Activated naive CD8-positive, alpha-beta T cell (primary cell): ENCODE data around the gene OR52K2.
"Not testable (repeated sequence)": the region's sequence is repeated elsewhere in the genome, so short reads cannot be mapped to it uniquely, and the experiment has no call there.

Experiments used
- H3K27ac Mint-ChIP-seq: one replicate; pipeline ENCODE4 v1.8.0; 2021; ENCODE audit warnings: mixed read lengths
- H3K27me3 Mint-ChIP-seq: one replicate; pipeline ENCODE4 v1.8.0; 2021; ENCODE audit warnings: mixed read lengths
- H3K36me3 Mint-ChIP-seq: one replicate; pipeline ENCODE4 v1.8.0; 2021; ENCODE audit warnings: mixed read lengths
- H3K4me1 Mint-ChIP-seq: one replicate; pipeline ENCODE4 v1.8.0; 2021; ENCODE audit warnings: low read depth, mixed read lengths
- H3K4me3 Mint-ChIP-seq: one replicate; pipeline ENCODE4 v1.8.0; 2021; ENCODE audit warnings: mild to moderate bottlenecking, mixed read lengths
- H3K9me3 Mint-ChIP-seq: one replicate; pipeline ENCODE4 v1.8.0; 2021; ENCODE audit warnings: low read depth, mixed read lengths

Gene OR52K2

GRCh38 chr11:4448995-4449394 lies at the start of gene OR52K2:
OR52K2 (plus strand) TSS chr11:4449295; CDS start chr11:4449340, 45 bp downstream.
- H3K27ac Mint-ChIP-seq = no peak within 1 kb of the TSS
- no peaks in the 10 kb centered on the region for H3K4me1 Mint-ChIP-seq
- no peaks in the 10 kb centered on the region for H3K9me3 Mint-ChIP-seq
- H3K36me3 Mint-ChIP-seq = no peaks in the 10 kb centered on the region
- H3K4me3 Mint-ChIP-seq = no peak within 1 kb of the TSS
- H3K27me3 Mint-ChIP-seq = peaks cover 4% of the 10 kb centered on the region

DNA sequence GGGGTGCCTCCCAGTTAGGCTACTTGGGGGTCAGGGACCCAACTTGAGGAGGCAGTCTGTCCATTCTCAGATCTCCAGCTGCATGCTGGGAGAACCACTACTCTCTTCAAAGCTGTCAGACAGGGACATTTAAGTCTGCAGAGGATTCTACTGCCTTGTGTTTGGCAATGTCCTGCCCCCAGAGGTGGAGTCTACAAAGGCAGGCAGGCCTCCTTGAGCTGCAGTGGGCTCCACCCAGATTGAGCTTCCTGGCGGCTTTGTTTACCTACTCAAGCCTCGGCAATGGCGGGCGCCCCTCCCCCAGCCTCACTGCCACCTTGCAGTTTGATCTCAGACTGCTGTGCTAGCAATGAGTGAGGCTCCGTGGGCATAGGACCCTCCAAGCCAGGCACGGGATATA lies 42.9 kb upstream of the OR52K2 start:
- H3K4me3 Mint-ChIP-seq, H3K27ac Mint-ChIP-seq, H3K36me3 Mint-ChIP-seq, H3K27me3 Mint-ChIP-seq, H3K9me3 Mint-ChIP-seq, H3K4me1 Mint-ChIP-seq: not testable (repeated sequence)

GRCh38 chr11:4416306-4416705 lies 32.8 kb upstream of the OR52K2 start:
- H3K27me3 Mint-ChIP-seq = peaks cover under 1% of the 10 kb centered on the region
- no peak overlapping the region for H3K4me3 Mint-ChIP-seq
- no peak overlapping the region for H3K27ac Mint-ChIP-seq
- no peaks in the 10 kb centered on the region for H3K4me1 Mint-ChIP-seq
- no peaks in the 10 kb centered on the region for H3K9me3 Mint-ChIP-seq
- peaks cover 3% of the 10 kb centered on the region for H3K36me3 Mint-ChIP-seq

DNA sequence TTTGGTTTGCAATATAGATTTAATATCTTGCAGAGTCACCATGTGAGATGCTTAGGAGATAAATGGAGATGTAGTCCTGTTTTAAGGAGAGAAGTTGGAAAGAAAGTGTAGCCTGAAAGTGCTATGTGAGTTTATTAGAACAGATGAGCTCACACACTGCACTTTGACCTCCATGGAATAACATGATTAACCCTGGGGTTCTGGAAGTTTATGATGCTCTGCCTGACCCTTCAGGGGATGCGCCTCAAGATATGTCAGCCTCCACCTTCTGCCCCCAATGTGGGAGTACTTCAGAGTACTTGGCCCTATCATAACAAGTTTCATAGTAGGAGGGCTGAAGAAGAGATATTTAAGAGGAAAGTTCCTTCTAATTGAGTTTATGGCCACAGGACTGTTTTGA lies 32.3 kb upstream of the OR52K2 start:
- Mint-ChIP-seq H3K27ac (no peak overlapping the region), H3K4me3 (no peak overlapping the region), H3K36me3 (peaks cover 3% of the 10 kb centered on the region), H3K4me1 (no peaks in the 10 kb centered on the region), H3K9me3 (no peaks in the 10 kb centered on the region), H3K27me3 (peaks cover 1% of the 10 kb centered on the region)

- H3K4me3 Mint-ChIP-seq = no peak overlapping the region
- peaks cover 2% of the 10 kb centered on the region for H3K9me3 Mint-ChIP-seq
- H3K27me3 Mint-ChIP-seq = peaks cover 3% of the 10 kb centered on the region
- no peak overlapping the region for H3K27ac Mint-ChIP-seq
- no peaks in the 10 kb centered on the region for H3K4me1 Mint-ChIP-seq
- H3K36me3 Mint-ChIP-seq = peaks cover 3% of the 10 kb centered on the region
Observed at GRCh38 chr11:4418403-4418802, 30.7 kb upstream of the OR52K2 start.

GRCh38 chr11:4430051-4430450 lies 19.0 kb upstream of the OR52K2 start:
- Mint-ChIP-seq H3K27ac (no peak overlapping the region), H3K36me3 (no peaks in the 10 kb centered on the region), H3K4me3 (no peak overlapping the region), H3K4me1 (no peaks in the 10 kb centered on the region), H3K9me3 (no peaks in the 10 kb centered on the region), H3K27me3 (peaks cover 3% of the 10 kb centered on the region)

DNA sequence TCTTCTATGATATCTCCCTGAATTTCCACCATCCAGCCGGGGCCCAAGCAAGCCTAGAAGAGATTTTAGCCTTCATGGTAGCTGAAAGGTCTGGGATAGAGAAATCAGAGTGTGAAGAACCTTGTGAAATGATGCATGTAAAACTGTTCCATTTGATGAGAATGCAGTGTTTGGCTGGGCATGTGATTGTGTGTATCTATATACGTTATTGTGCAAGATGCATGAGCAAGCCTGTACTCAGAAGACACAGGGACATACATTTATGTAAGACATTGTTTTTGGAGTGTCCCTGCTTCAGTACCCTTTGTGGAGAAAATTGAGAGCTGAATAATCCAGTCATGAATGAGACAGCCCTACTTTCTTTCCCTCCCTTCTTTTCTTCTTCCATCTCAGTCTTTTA lies 15.2 kb upstream of the OR52K2 start:
- peaks cover under 1% of the 10 kb centered on the region for H3K36me3 Mint-ChIP-seq

DNA sequence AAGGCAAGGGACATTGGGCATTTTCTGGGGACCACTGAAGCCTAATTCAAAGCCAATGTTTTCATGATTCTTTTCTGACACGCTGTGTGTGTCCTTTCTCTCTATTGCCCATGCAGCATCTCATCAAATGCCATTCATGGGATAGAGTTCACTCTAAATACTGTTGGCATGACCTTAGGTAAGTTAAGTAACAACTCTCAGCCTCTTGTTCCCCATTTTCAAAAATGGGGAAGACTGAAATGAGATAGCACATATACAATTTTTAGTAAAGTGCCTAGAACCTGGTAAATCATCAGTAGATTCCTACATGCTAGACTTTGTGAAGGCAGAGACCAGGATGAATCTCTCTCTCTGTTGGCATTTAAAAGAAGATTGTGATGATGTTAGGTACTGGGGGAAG lies 12.7 kb upstream of the OR52K2 start:
- Mint-ChIP-seq H3K9me3 (peaks cover 1% of the 10 kb centered on the region), H3K36me3 (peaks cover 3% of the 10 kb centered on the region), H3K27ac (no peak overlapping the region), H3K4me3 (no peak overlapping the region), H3K4me1 (no peaks in the 10 kb centered on the region), H3K27me3 (peaks cover 11% of the 10 kb centered on the region)

More for the DNA sequence above, 15.2 kb upstream of the OR52K2 start:
- H3K4me3 Mint-ChIP-seq = no peak overlapping the region
- H3K4me1 Mint-ChIP-seq = no peaks in the 10 kb centered on the region
- no peak overlapping the region for H3K27ac Mint-ChIP-seq
- H3K27me3 Mint-ChIP-seq = peaks cover 10% of the 10 kb centered on the region
- no peaks in the 10 kb centered on the region for H3K9me3 Mint-ChIP-seq

- H3K4me1 Mint-ChIP-seq = no peaks in the 10 kb centered on the region
- H3K27ac Mint-ChIP-seq = no peak overlapping the region
- peaks cover 3% of the 10 kb centered on the region for H3K36me3 Mint-ChIP-seq
- H3K4me3 Mint-ChIP-seq = no peak overlapping the region
- H3K9me3 Mint-ChIP-seq = peaks cover 3% of the 10 kb centered on the region
- peaks cover 9% of the 10 kb centered on the region for H3K27me3 Mint-ChIP-seq
Observed at GRCh38 chr11:4441515-4441914, 7.6 kb upstream of the OR52K2 start.

DNA sequence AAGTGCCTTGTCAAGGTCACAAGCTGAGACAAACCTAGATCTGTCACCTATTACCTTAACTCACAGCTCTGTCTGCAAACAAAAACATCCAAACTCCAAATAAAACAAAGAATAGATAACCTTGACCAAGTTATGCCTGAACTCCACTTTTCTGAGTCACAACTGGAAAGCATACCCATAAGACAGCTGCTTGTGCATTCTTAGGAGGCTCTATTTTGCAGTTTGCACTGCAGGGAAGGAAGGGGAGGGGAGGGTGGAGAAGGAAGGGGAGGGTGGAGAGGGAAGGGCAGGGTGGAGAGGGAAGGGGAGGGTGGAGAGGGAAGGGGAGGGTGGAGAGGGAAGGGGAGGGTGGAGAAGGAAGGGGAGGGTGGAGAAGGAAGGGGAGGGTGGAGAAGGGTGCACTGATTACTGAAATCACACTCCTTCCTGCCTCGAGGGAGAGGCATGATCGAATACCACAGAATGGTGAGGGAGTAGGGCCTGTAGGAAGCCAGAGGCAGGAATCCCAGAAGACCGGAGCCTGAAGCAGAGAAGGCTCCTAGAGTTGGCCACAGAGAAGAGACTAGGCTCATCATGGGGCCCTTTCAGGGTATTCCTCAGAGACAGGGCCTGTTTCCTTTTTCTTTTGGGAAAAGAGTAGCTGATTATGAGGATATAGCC lies 5.7 kb upstream of the OR52K2 start:
- peaks cover 3% of the 10 kb centered on the region for H3K36me3 Mint-ChIP-seq
- H3K4me1 Mint-ChIP-seq = no peaks in the 10 kb centered on the region
- no peak overlapping the region for H3K4me3 Mint-ChIP-seq
- no peak overlapping the region for H3K27ac Mint-ChIP-seq
- H3K27me3 Mint-ChIP-seq = peaks cover 7% of the 10 kb centered on the region
- H3K9me3 Mint-ChIP-seq = peaks cover 3% of the 10 kb centered on the region

GRCh38 chr11:4453118-4453517 lies 4.0 kb downstream of the OR52K2 start:
- Mint-ChIP-seq H3K27ac (no peak overlapping the region), H3K4me3 (no peak overlapping the region), H3K4me1 (no peaks in the 10 kb centered on the region), H3K36me3 (peaks cover 2% of the 10 kb centered on the region), H3K9me3 (peaks cover 4% of the 10 kb centered on the region), H3K27me3 (peaks cover 7% of the 10 kb centered on the region)

DNA sequence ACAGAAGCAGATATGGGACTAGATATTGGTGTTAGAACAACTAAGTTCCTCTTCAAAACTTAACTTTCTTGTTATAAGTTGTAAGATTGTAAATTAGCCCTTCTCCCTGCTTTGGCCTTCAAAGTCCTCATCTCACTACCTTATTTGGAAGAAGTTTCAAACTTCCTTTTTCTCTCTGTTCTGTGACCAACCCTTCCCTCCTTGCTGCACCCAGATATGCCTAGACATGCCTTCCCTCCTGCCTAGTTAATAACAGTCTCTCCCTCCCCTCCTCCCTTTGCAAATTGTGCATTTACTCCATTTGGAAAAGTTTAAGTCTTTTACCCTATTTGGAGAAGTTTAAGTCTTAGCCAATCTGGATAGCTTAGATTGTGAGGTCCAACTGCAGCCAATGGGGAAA lies 4.9 kb downstream of the OR52K2 start:
- Mint-ChIP-seq H3K36me3 (peaks cover 2% of the 10 kb centered on the region), H3K27ac (no peak overlapping the region), H3K9me3 (peaks cover 4% of the 10 kb centered on the region), H3K4me1 (no peaks in the 10 kb centered on the region), H3K4me3 (no peak overlapping the region), H3K27me3 (peaks cover 7% of the 10 kb centered on the region)

DNA sequence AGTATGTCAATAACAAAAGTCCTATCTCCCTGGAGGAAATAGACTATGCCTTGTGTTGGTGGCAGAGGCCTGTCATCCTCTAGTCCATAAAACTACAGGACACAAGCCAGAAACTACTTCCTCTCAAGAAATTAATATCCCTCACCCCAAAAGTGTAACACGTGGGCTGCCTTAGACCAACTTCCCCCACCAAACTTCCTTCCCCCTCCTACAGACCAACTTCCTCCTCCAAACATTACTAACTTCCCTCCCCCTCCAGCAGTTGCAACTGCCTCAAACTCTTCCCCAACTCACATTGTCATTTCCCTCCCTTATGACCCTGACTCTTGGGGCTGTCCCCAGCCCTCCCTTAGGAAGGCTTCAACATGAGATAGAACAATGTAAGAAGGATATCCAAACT lies 6.3 kb downstream of the OR52K2 start:
- H3K9me3 Mint-ChIP-seq = peaks cover 4% of the 10 kb centered on the region
- H3K27me3 Mint-ChIP-seq = peaks cover 7% of the 10 kb centered on the region
- peaks cover 2% of the 10 kb centered on the region for H3K36me3 Mint-ChIP-seq
- no peak overlapping the region for H3K27ac Mint-ChIP-seq
- no peak overlapping the region for H3K4me3 Mint-ChIP-seq
- no peaks in the 10 kb centered on the region for H3K4me1 Mint-ChIP-seq

- H3K4me1 Mint-ChIP-seq = no peaks in the 10 kb centered on the region
- H3K4me3 Mint-ChIP-seq = no peak overlapping the region
- peaks cover 6% of the 10 kb centered on the region for H3K9me3 Mint-ChIP-seq
Observed at GRCh38 chr11:4459500-4459899, 10.4 kb downstream of the OR52K2 start.

GRCh38 chr11:4460151-4460550 lies 11.1 kb downstream of the OR52K2 start:
- Mint-ChIP-seq H3K9me3 (peaks cover 11% of the 10 kb centered on the region), H3K4me3 (no peak overlapping the region), H3K27me3 (peaks cover 7% of the 10 kb centered on the region), H3K27ac (no peak overlapping the region), H3K36me3 (peaks cover 5% of the 10 kb centered on the region), H3K4me1 (no peaks in the 10 kb centered on the region)

More at GRCh38 chr11:4459500-4459899, 10.4 kb downstream of the OR52K2 start:
- H3K27me3 Mint-ChIP-seq = peaks cover 5% of the 10 kb centered on the region
- no peak overlapping the region for H3K27ac Mint-ChIP-seq
- H3K36me3 Mint-ChIP-seq = peaks cover 5% of the 10 kb centered on the region
